Left forelimb (tissue), 1 donor: ENCODE results near the gene GALNT6.
A peak's percentile ranks its signal among the peaks of the same experiment; 100 is the strongest.

Source experiments
- DNase-seq: peaks from one replicate; pipeline ENCODE4 v3.0.0-alpha.2; 2018; ENCODE audit warnings: low spot score

The GALNT6 gene

GRCh38 chr12:51391283-51392123 is at the start of gene GALNT6:
Gene GALNT6 (minus strand): TSS chr12:51391406. CDS start chr12:51379781, 11,625 bp downstream.
- no peak for DNase-seq

- no peak for DNase-seq
Observed at GRCh38 chr12:51439330-51439729, 48.1 kb upstream of the GALNT6 start.

- no peak for DNase-seq
Observed at GRCh38 chr12:51437431-51437830, 46.2 kb upstream of the GALNT6 start.

GRCh38 chr12:51434305-51434704 is 43.1 kb upstream of the GALNT6 start:
- no peak for DNase-seq

- no peak for DNase-seq
Observed at GRCh38 chr12:51432921-51433320, 41.7 kb upstream of the GALNT6 start.

- no peak for DNase-seq
Observed at GRCh38 chr12:51430196-51430895, 39.1 kb upstream of the GALNT6 start.

GRCh38 chr12:51429700-51430099 is 38.5 kb upstream of the GALNT6 start:
- no peak for DNase-seq

GRCh38 chr12:51428256-51428655 is 37.0 kb upstream of the GALNT6 start:
- DNase-seq = no peak

GRCh38 chr12:51424662-51425539 is 33.7 kb upstream of the GALNT6 start, which contains the start of gene SLC4A8:
Gene SLC4A8 (plus strand): TSS chr12:51424831. CDS start chr12:51424988, 157 bp downstream.
- DNase-seq = peak; percentile 90

- no peak for DNase-seq
Observed at GRCh38 chr12:51424094-51424661, 33.0 kb upstream of the GALNT6 start.

GRCh38 chr12:51421266-51421884 is 30.2 kb upstream of the GALNT6 start:
- peak; percentile 67 for DNase-seq

GRCh38 chr12:51419425-51420193 is 28.4 kb upstream of the GALNT6 start:
- no peak for DNase-seq

GRCh38 chr12:51417826-51418225 is 26.6 kb upstream of the GALNT6 start:
- no peak for DNase-seq

GRCh38 chr12:51415931-51416330 is 24.7 kb upstream of the GALNT6 start:
- no peak for DNase-seq

GRCh38 chr12:51413791-51414190 is 22.6 kb upstream of the GALNT6 start:
- DNase-seq = no peak

GRCh38 chr12:51413149-51413548 is 21.9 kb upstream of the GALNT6 start:
- no peak for DNase-seq

- no peak for DNase-seq
Observed at GRCh38 chr12:51409846-51410245, 18.6 kb upstream of the GALNT6 start.

- no peak for DNase-seq
Observed at GRCh38 chr12:51407604-51408003, 16.4 kb upstream of the GALNT6 start.

GRCh38 chr12:51406859-51407258 is 15.7 kb upstream of the GALNT6 start:
- no peak for DNase-seq

GRCh38 chr12:51406290-51406689 is 15.1 kb upstream of the GALNT6 start:
- DNase-seq = no peak

- DNase-seq = no peak
Observed at GRCh38 chr12:51405801-51406207, 14.6 kb upstream of the GALNT6 start.
